Urothelium cell line (cell line): ENCODE measurements around the gene SLC6A6.

Source experiments
- DNase-seq: peaks from one replicate; pipeline ENCODE4 v3.0.0; 2011; ENCODE audit warnings: low spot score, mixed read lengths
- FAIRE-seq: peaks from 2 replicates; lab custom pipeline; 2011; peaks lifted over from hg19 to GRCh38; lab: Jason Lieb, UNC

Gene SLC6A6

DNA sequence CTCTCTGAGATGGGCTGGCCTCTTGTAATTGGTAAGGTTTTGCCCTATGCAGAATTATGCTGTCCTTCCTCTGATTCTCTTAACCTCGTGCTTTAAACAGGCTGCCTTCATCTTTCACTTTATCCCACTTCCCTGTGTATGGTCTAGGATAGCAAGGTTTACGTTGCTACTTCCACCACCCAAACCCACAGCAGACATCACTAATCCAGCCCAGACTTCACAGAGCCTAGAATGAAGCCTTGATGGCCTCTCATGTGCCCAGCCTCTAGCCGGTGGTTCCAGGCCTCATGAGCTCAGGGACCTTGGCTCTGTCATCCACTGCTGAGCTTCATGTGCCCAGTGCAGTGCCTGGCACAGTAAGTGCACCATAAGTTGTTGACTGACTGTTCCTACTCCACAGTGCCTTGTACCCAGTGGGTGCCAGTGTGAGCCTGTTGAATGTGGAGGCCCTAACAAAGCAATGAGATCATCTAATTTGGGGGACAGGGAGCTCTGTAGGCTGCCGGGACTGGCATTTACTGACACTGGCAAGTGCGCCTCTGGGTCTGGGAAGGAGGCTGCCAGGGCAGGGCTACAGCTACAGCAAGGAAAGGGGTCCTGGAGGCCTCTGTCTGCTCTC is 12.5 kb downstream of the SLC6A6 start:
- DNase-seq (no peak), FAIRE-seq (no peak)

DNA sequence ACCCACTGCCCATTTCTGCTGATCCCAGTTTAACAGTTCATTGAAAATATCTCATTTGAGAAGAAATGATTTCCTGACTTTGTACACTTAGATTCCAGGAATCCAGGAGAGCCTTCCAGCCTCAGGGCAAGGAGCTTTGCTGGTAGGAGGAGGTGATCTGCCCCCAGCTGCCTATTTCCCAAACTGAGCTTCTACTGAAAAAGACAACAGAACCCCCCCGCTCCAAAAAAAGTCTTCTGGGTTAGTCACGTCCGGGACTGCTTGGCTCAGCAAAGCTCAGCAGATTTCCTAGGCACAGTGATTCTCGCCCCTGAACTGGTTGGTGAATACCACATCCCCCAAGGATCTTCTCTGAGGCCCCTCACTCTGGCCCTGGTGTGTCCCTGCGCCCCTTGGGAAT is 13.1 kb downstream of the SLC6A6 start:
- DNase-seq (no peak), FAIRE-seq (no peak)

DNA sequence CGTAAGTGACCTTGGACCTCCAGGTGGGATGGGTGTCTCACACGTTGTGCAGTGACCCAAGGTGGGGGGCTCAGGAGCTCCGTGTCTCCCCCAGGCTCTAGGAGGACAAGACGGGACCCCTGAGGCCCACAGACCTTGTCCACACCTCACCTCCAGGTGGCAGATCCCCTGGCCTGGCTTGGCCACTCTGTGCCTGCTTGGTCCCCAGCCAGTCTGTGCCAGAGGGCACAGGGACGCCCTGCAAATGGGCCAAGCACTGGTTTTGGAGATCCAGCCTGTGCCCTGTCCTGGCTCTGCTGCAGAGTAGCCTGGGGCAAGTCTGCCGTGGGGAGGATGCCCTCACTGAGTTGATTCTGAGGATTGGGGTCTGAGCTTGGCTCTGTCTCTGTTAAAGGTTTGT is 14.0 kb downstream of the SLC6A6 start:
- FAIRE-seq, result no peak

DNA sequence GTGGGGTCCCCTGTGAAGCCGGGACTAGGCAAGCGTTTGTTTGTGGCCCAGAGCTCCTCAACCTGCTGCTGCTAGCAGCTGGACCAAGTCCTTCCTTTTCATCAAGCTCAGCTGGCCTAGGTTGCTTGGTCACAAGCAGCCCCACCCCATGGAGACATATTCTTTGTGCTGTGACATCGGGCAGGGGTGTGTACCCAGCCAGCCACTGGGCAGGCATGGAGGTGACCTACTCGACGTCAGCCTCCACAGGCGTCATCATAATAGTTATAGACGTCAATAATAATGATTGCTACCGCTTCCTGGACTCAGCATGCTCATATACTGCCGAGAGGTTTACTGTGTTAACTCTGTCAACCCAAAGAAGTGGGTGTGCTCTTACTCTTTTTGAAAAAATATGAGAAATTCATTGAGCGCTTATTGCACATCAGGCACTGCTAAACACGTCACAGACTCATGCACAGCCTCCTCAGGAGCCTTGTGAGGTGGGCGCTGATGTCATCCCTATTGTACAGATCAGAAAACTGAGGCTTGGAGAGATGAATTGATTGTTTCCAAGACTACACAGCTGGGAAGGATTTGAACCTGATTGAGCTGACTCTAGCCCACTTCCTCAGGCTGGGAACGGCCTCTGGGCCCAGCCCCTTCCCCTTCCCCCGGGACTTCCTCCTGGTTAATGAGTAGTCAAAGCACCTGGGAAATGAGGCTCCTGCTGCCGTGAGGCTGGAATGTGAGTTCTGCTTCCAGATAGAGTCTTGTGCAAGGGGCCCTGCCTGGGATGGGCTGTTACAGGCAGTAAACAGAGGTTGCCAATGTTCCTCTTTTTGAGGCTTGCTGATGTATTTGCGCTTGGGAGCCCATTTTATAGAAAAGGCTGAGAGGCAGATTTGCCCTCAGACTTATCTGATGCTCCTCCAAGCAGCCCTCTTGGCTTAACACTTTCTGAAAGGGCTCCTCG is 16.2 kb downstream of the SLC6A6 start:
- FAIRE-seq, result no peak
- no peak for DNase-seq

More for the DNA sequence above, 14.0 kb downstream of the SLC6A6 start:
- DNase-seq, result no peak

DNA sequence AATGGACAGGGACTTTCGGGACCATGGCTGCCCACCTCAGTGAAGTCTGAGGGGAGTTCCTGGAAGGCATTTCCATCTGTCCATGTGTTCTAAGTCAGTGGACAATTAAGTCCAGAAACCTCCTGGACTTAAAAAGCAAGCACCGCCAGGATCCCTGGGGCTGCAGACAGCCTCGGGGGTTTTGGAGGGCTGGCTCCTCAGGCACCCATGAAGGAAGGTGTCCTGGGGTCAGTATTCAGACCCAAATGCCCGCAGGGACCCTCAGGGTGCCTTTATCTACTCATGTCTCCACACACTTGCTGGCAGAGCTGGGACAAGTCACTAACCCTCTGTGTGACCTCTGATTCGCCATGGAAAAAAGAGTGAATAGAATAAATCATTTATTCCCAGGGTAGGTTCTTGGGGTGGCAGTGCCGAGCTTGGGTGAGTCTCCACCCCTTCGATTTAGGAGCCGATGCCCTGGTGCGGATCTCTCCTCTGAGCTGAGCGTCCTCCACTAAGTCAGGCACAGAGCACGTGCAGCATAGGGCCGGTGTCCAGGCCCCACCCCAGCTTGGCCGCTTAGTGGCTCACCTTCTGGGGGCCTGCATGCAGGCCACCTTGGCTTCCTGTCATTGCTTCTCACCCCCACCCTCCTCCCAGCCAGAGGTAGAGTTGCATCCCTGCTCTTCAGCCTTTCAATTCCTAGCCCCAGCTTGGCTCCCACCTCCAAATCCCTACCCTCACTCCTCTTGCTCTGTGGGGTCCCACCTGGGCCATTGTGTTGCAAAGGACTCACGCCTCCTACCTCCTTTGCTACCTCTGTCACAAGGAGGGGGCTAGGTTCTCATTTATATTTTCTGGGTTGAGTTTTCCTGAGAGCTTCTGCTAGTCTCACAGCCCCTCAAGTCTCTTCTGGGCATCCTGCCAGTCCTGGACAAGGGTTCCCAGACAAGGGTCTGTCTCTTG is 19.9 kb downstream of the SLC6A6 start:
- DNase-seq, result no peak
- FAIRE-seq, result no peak

DNA sequence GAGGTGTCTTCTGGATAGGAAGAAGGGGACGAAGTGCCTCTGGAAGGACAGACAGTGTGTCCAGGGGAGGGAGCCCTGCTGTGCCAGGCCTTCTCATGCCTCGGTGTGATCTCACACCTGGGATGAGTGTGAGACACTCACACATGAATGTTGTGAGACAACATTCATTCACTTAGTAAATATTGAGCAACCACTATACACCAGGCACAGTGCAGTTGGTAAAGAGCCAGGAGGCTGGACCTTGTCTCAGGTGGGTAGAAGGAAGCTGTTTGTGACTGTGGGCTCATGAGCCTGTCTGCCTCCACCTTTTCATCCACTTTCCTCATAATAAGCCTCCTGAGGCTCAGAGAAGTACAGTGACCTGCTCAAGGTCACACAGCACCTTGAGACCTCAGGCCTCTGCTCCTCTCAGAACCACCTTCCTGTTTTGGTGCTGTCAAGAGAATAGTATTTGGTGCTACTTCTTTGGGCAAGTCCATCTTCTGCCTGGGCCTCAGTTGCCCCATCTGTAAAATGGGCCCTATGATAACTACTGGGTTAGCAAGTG is 20.9 kb downstream of the SLC6A6 start:
- DNase-seq (no peak), FAIRE-seq (no peak)

DNA sequence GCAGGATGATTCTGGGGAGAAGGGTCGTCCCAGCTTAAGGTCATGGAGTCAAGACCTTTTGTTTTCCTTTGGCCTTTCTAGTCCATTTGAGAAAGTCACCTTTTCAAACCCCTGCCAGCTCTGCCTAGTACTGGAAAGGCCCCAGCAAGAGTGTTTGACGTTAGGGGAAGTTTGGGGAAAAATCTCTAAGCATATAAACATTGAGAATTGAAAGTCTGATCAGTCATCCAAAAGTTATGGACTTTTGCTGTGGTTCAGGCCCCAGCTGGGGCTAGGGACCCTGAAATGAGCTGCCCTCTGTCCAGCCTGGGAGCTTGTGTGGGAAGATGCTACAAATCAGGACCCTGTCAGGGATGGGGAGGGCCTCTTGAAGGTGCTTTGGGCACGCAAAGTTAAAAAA is 21.6 kb downstream of the SLC6A6 start:
- no peak for FAIRE-seq
- DNase-seq, result no peak

DNA sequence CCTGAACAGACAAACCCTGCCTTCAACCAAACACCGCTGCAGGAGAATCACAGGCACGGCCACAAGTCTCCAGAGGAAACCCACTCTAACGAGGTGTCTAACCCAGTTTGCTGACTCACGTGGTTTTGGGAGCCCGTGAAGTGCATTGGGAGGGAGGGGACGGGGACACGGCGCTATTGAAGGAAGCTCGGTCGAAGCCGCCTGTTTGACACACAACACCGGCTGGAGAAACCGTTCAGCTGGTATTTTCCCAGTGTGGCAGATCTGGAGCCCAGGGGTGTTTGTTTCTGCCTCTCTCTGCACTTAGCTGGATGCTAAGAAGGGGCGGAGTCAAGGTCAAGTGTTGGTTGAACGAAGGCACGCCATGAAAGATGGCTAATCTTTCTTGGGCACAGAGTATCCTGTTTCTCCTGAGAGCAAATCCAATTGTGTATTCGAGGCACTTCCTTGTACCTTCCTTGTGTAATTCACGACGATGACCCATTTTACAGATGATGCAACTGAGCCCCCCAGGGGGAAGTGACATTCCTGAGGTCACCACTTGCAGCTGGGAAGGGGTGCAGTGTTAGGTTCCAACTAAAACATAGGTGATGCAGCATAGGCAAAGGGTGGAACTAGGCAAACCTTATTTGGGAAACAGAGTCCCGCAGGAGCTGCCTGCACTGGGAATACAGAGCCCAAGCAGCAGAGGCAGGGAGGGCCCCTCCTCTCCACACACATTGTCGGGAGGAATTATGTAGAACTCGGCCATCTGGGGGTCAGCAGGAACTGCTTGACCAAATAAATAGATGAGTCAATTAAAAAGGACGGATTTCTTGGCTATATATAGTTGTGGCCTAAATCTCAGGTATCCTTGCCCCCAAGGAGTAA is 22.5 kb downstream of the SLC6A6 start:
- no peak for FAIRE-seq
- no peak for DNase-seq

DNA sequence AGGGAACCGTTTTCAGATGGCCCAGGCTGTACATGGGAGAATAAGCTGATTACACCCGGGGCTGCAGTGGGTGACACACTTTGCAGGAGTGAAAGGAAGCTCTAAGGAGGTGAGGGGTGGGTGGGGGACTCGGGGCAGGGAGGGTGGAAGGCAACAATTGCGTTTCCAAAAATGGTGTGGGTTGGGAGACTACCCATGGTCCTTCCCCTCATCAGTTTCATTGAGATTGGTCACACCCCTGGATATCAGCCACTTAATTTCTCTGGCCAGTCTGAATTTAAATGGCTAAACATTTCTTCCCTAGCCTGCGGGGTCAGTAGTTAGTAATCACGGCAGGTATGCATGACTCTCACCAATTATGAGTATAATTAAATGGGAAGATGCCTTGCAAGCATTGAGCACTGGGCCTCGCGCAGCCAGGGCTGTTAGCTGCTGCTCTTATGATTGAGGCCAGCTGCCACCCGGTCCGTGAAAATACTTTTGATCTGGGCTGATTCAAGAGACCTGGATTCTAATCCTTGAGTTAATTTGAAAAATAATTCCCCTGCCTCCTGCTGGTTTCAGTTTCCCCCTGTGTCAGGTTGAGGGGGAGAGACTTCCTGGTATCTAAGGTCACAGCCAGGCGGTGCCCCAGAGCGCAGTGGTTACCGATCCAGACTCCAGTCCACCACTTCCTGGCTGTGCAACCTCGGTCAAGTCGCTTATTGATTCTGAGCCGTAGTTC is 23.3 kb downstream of the SLC6A6 start:
- no peak for DNase-seq

DNA sequence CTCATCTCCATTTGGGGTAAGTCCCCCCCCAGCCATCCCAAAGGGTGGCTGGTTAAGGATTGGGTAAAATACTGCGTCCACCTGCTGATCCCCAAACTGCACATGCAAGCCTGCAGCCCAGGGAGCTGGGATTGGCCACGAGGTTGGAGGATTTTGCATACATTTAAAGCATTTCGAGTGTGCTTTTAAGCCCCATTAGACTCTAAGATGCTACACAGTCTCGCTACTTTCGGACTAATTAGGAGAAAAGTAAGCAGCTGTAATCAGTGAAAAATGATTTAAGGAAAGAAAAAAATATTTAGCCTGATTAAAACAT is 23.9 kb downstream of the SLC6A6 start:
- DNase-seq, result no peak
- no peak for FAIRE-seq

More for the DNA sequence above, 23.3 kb downstream of the SLC6A6 start:
- no peak for FAIRE-seq

DNA sequence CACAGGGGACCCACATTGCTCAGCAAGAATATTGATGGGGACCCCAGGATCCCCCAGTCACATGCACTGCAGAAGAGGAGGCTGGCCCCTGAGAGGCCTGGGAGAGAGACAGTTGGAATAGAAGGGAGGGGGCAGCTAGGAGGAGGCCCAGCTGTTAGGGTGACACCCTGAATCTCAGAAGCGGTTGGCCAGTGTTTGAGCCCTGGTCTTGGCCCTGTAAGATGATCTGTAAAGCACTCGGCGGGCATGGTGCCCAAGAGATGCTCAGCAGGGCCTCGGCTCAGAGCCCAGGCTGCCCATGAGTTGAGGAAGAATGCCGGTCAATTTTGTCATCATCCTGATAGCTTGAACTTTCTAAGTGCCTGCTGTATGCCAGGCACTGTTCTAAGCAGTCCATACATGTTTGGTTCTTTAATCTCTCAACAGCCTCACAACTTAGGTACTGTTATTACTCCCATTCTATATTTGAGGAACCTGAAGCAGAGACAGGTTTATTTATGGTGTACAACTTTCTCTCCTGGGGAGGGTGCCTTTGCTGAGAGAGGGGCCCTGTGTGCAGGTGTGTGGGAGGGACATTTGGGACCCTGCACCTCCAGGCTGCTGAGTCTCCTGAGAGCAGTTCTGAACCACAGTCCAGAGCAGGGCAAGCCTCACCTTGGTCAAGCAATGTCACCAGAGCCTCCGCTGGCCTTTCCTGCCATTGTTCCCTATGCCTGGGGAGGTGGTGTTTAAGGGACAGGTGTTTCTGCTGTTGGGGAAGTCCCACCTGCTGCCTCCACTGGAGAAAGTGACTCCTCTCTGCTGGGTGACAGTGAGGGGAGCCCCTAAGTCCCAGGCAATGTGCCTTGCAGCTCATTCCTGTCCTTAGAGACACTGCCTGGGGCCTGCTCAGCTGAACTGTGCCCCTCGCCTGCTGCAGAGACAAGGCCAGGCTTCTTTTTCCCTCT is 26.0 kb downstream of the SLC6A6 start:
- FAIRE-seq (no peak), DNase-seq (no peak)

DNA sequence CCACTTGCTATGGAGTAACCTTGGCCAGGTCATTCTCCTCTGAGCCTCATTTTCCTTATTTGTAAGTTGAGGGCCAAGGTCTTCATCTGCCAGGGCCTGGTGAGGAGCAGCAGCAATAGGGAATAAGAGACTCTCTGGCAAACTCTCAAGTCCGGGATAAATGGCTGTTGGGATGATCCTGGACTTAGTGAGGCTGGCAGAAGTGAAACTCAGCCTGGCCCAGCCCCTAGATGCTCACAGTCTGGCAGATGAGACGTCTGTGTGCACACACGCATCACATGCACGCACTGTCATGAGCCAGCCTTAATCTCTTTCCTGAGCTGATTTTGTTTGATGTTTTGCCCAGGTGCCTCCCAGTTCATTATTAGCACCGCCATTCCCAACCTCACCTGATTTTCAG is 26.8 kb downstream of the SLC6A6 start:
- DNase-seq (no peak), FAIRE-seq (no peak)

DNA sequence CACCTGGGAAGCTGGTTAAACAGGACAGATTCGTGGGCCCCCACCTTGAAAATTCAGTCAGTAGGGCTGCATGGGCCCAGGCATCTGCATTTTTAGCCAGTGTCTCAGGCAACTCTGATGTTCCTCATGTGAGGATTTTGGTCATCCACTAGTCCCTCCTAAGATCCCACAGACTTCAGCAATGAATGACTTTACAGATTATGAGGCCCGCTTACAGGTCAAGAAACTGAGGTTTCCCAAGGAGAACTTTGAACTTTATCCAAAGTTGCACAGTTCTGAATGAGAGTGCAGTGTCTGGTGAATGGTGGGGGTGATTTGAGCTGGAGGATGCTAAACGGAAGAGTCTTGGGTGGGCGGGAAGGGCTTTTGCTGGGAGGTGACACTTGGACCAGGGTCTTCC is 27.2 kb downstream of the SLC6A6 start:
- DNase-seq (no peak), FAIRE-seq (no peak)

DNA sequence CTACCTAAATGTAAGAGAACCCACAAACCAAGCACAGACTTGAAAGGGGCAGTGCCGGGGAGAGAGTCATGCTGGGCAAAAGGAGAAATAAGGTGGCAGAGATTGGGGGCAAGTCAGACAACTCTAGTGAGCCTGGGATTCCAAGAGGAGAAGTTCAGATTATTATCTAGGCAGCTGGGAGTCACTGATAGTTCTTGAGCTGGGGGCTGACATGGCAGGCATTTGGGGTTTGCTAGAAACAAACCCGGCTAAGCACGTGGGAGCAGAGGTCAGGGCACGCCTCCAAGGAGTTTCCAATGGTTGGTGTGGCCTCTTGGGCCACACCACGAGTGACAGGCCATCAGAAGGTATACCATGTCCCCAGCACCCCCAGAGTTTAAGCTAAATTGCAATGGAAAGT is 27.6 kb downstream of the SLC6A6 start:
- FAIRE-seq (no peak), DNase-seq (no peak)

DNA sequence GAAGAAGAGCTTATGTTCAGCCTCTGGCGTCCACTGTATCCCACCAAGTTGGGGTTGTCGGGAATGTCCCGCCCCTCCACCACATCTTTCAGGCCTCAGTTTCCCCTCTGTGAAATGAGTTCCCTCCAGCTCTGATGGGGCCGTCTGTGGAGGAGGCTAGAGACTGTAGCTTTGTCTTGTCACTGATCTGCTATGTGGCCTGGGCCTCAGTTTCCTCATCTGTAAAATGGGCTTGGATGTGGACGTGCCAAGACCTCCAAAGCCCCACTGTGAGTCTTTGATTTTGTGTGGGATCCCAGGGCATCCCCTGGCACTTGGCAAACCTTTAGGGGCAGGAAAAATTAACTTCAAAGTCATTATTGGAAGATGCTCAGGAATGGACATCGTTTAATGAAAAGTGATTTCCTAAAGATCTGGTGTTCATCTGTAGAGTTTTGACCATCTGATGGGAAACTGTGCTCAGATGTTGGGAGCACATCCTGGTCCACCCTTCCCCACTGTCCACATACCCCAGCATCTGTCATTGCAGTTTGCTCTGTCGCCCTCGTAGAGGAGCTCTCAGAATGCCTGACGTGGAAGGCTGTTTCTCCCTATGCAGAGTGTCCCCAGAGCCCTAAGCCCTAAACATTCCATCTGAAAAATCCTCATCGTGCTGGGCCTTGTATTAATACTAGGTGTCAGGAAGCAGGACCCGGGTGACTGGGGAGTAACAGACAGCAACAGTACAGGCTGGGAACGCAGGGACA is 28.5 kb downstream of the SLC6A6 start:
- DNase-seq (no peak), FAIRE-seq (no peak)

DNA sequence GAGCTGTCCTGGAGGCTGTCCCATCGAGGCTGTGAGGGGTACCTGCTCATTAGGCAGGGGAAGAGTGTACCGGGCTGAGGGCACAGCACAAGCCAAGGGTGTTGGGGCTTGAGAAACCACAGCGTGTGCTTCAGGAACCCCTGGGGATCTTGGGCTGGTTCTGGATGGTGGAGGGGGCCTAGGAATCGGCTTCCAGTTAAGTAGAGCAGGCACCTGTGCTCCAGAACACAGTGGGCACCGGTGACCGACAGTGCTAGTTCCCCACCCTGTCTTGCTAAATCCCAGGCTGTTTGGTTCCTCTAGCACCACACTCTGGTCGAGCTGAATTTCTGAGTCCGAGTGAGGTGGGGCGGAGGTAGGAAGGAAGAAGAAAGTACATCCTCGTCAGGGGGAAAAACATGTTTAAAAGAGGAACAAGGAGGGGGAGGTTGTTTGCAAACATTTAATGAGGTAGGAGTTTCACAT is 29.1 kb downstream of the SLC6A6 start:
- no peak for FAIRE-seq
- no peak for DNase-seq
